ENCODE measurements around the gene UGT1A9. TPM values are rescaled to one million over a fixed set of nuclear protein-coding genes. Genes with fewer than 3 reads are reported as not detected.

Gene UGT1A9
- total and polyA plus RNA-seq, 7 experiments from 2014 or later: not detected

- no peaks in the 10 kb centered on the region for H3K4me1 ChIP-seq (ENCODE audit: control insufficient read depth in 2 of 2, insufficient read depth in 2 of 2, low read length in 2 of 2)
Measured at GRCh38 chr2:233689031-233689430, 17.3 kb downstream of the UGT1A9 start.

GRCh38 chr2:233689501-233689900, 17.8 kb downstream of the UGT1A9 start:
- CTCF ChIA-PET: no interaction called here
- Mint-ChIP-seq H3K9me3 (peaks cover 0 to 2% (median 0%) of the 10 kb centered on the region in 11 donors), H3K27me3 (peaks cover 4 to 20% (median 6%) of the 10 kb centered on the region in 5 donors), H3K4me3 (no peak overlapping the region), H3K36me3 (peaks cover 0 to 4% (median 0%) of the 10 kb centered on the region in 5 donors), H3K27ac (no peak overlapping the region), H3K4me1 (no peaks in the 10 kb centered on the region)
- DNase-seq (no peak), ATAC-seq (no peak)
- H3K27me3 ChIP-seq (ENCODE audit: control insufficient read depth in 2 of 2, insufficient read depth in 2 of 2, low read length in 2 of 2): no peaks in the 10 kb centered on the region
- POLR2A ChIA-PET: no interaction called here
- no peaks in the 10 kb centered on the region for H3K9me3 ChIP-seq (ENCODE audit: control insufficient read depth in 2 of 3, low read length in 3 of 3)
- H3K36me3 ChIP-seq (ENCODE audit: control insufficient read depth in 2 of 3, insufficient read depth in 3 of 3, low read length in 3 of 3): no peaks in the 10 kb centered on the region
- intact Hi-C loops (cut with micrococcal nuclease): no loop called here
- no peak overlapping the region for H3K4me3 ChIP-seq (ENCODE audit: low read length)
- no peaks in the 10 kb centered on the region for H3K4me1 ChIP-seq (ENCODE audit: control insufficient read depth in 2 of 2, insufficient read depth in 2 of 2, low read length in 2 of 2)
- no peak overlapping the region for H3K27ac ChIP-seq (ENCODE audit: low read depth, low read length)

More at GRCh38 chr2:233689031-233689430, 17.3 kb downstream of the UGT1A9 start:
- CTCF ChIA-PET: no interaction called here
- no peak overlapping the region for H3K27ac ChIP-seq (ENCODE audit: low read depth, low read length)
- no peak overlapping the region for H3K4me3 ChIP-seq (ENCODE audit: low read length)
- Mint-ChIP-seq H3K9me3 (peaks cover 0 to 2% (median 0%) of the 10 kb centered on the region in 11 donors), H3K4me3 (no peak overlapping the region), H3K27ac (no peak overlapping the region), H3K36me3 (peaks cover 0 to 4% (median 0%) of the 10 kb centered on the region in 5 donors), H3K27me3 (peaks cover 4 to 20% (median 6%) of the 10 kb centered on the region in 5 donors), H3K4me1 (no peaks in the 10 kb centered on the region)
- no peaks in the 10 kb centered on the region for H3K9me3 ChIP-seq (ENCODE audit: control insufficient read depth in 2 of 3, low read length in 3 of 3)
- POLR2A ChIA-PET: no interaction called here
- H3K36me3 ChIP-seq (ENCODE audit: control insufficient read depth in 2 of 3, insufficient read depth in 3 of 3, low read length in 3 of 3): no peaks in the 10 kb centered on the region
- intact Hi-C loops (cut with micrococcal nuclease): no loop called here
- no peaks in the 10 kb centered on the region for H3K27me3 ChIP-seq (ENCODE audit: control insufficient read depth in 2 of 2, insufficient read depth in 2 of 2, low read length in 2 of 2)
- no peak for DNase-seq
- ATAC-seq: peak; percentile 29

GRCh38 chr2:233690444-233690843, 18.7 kb downstream of the UGT1A9 start:
- Mint-ChIP-seq H3K27ac (no peak overlapping the region), H3K4me1 (no peaks in the 10 kb centered on the region), H3K4me3 (no peak overlapping the region), H3K36me3 (peaks cover 0 to 4% (median 0%) of the 10 kb centered on the region in 5 donors), H3K27me3 (peaks cover 4 to 18% (median 6%) of the 10 kb centered on the region in 5 donors), H3K9me3 (peaks cover 0 to 2% (median 0%) of the 10 kb centered on the region in 11 donors)
- DNase-seq (no peak), ATAC-seq (no peak)
- Histone ChIP-seq H3K4me1 (ENCODE audit: control insufficient read depth in 2 of 2, insufficient read depth in 2 of 2, low read length in 2 of 2) (no peaks in the 10 kb centered on the region), H3K27me3 (ENCODE audit: control insufficient read depth in 2 of 2, insufficient read depth in 2 of 2, low read length in 2 of 2) (no peaks in the 10 kb centered on the region), H3K4me3 (ENCODE audit: low read length) (no peak overlapping the region), H3K9me3 (ENCODE audit: control insufficient read depth in 2 of 3, low read length in 3 of 3) (no peaks in the 10 kb centered on the region), H3K36me3 (ENCODE audit: control insufficient read depth in 2 of 3, insufficient read depth in 3 of 3, low read length in 3 of 3) (no peaks in the 10 kb centered on the region), H3K27ac (ENCODE audit: low read depth, low read length) (no peak overlapping the region)
- ChIA-PET CTCF (interaction anchor here (0.5 kb wide), 1 partner anchor 1548 kb away, joined by 3 read pairs; no protein-coding TSS in a partner anchor), POLR2A (interaction anchor here (0.7 kb wide), 1 partner anchor 1837 kb away, joined by 3 read pairs; no protein-coding TSS in a partner anchor)
- intact Hi-C loops (cut with micrococcal nuclease): no loop called here

- Mint-ChIP-seq H3K36me3 (peaks cover 0 to 6% (median 0%) of the 10 kb centered on the region in 5 donors), H3K27me3 (peaks cover 2 to 24% (median 4%) of the 10 kb centered on the region in 5 donors), H3K9me3 (peaks cover 0 to 2% (median 0%) of the 10 kb centered on the region in 11 donors), H3K4me1 (no peaks in the 10 kb centered on the region), H3K27ac (no peak overlapping the region), H3K4me3 (no peak overlapping the region)
- Histone ChIP-seq H3K27ac (ENCODE audit: low read depth, low read length) (no peak overlapping the region), H3K9me3 (ENCODE audit: control insufficient read depth in 2 of 3, low read length in 3 of 3) (no peaks in the 10 kb centered on the region), H3K36me3 (ENCODE audit: control insufficient read depth in 2 of 3, insufficient read depth in 3 of 3, low read length in 3 of 3) (no peaks in the 10 kb centered on the region), H3K4me3 (ENCODE audit: low read length) (no peak overlapping the region), H3K4me1 (ENCODE audit: control insufficient read depth in 2 of 2, insufficient read depth in 2 of 2, low read length in 2 of 2) (no peaks in the 10 kb centered on the region), H3K27me3 (ENCODE audit: control insufficient read depth in 2 of 2, insufficient read depth in 2 of 2, low read length in 2 of 2) (no peaks in the 10 kb centered on the region)
- POLR2A ChIA-PET: no interaction called here
- intact Hi-C loops (cut with micrococcal nuclease): no loop called here
- ATAC-seq (no peak), DNase-seq (no peak)
- CTCF ChIA-PET: no interaction called here
Measured at GRCh38 chr2:233691443-233692433, 20.0 kb downstream of the UGT1A9 start.

GRCh38 chr2:233692648-233693047, 20.9 kb downstream of the UGT1A9 start, which contains the start of gene UGT1A6:
Gene UGT1A6 (plus strand): TSS chr2:233692890. CDS start chr2:233693005, 115 bp downstream.
- peaks cover 0 to 6% (median 0%) of the 10 kb centered on the region in 5 donors for H3K36me3 Mint-ChIP-seq
- no peaks in the 10 kb centered on the region for H3K4me1 ChIP-seq (ENCODE audit: control insufficient read depth in 2 of 2, insufficient read depth in 2 of 2, low read length in 2 of 2)
- peaks cover 0 to 31% (median 4%) of the 10 kb centered on the region in 5 donors for H3K27me3 Mint-ChIP-seq
- POLR2A ChIA-PET: no interaction called here
- peaks cover 0 to 2% (median 0%) of the 10 kb centered on the region in 11 donors for H3K9me3 Mint-ChIP-seq
- H3K27me3 ChIP-seq (ENCODE audit: control insufficient read depth in 2 of 2, insufficient read depth in 2 of 2, low read length in 2 of 2): no peaks in the 10 kb centered on the region
- peak within 1 kb of the TSS in 1 of 9 donors; percentile 77 for H3K27ac Mint-ChIP-seq
- ATAC-seq (no peak), DNase-seq (no peak)
- CTCF ChIA-PET: no interaction called here
- intact Hi-C loops (cut with micrococcal nuclease): no loop called here
- H3K36me3 ChIP-seq (ENCODE audit: control insufficient read depth in 2 of 3, insufficient read depth in 3 of 3, low read length in 3 of 3): no peaks in the 10 kb centered on the region
- H3K27ac ChIP-seq (ENCODE audit: low read depth, low read length): no peak within 1 kb of the TSS
- no peak within 1 kb of the TSS for H3K4me3 Mint-ChIP-seq
- no peaks in the 10 kb centered on the region for H3K9me3 ChIP-seq (ENCODE audit: control insufficient read depth in 2 of 3, low read length in 3 of 3)
- H3K4me1 Mint-ChIP-seq: no peaks in the 10 kb centered on the region
- H3K4me3 ChIP-seq (ENCODE audit: low read length): no peak within 1 kb of the TSS

- Histone ChIP-seq H3K9me3 (ENCODE audit: control insufficient read depth in 2 of 3, low read length in 3 of 3) (no peaks in the 10 kb centered on the region), H3K27me3 (ENCODE audit: control insufficient read depth in 2 of 2, insufficient read depth in 2 of 2, low read length in 2 of 2) (no peaks in the 10 kb centered on the region), H3K4me1 (ENCODE audit: control insufficient read depth in 2 of 2, insufficient read depth in 2 of 2, low read length in 2 of 2) (no peaks in the 10 kb centered on the region), H3K4me3 (ENCODE audit: low read length) (no peak overlapping the region), H3K27ac (ENCODE audit: low read depth, low read length) (no peak overlapping the region), H3K36me3 (ENCODE audit: control insufficient read depth in 2 of 3, insufficient read depth in 3 of 3, low read length in 3 of 3) (no peaks in the 10 kb centered on the region)
- Mint-ChIP-seq H3K4me1 (no peaks in the 10 kb centered on the region), H3K27ac (peak overlapping the region in 1 of 9 donors; percentile 77), H3K9me3 (no peaks in the 10 kb centered on the region), H3K36me3 (peaks cover 0 to 3% (median 0%) of the 10 kb centered on the region in 5 donors), H3K27me3 (peaks cover 0 to 26% (median 3%) of the 10 kb centered on the region in 5 donors), H3K4me3 (no peak overlapping the region)
- POLR2A ChIA-PET: no interaction called here
- CTCF ChIA-PET: no interaction called here
- intact Hi-C loops (cut with micrococcal nuclease): no loop called here
- ATAC-seq (no peak), DNase-seq (no peak)
Measured at GRCh38 chr2:233693963-233694362, 22.3 kb downstream of the UGT1A9 start.

Data from naive thymus-derived CD4-positive, alpha-beta T cell (primary cell).